22Rv1 (cell line): ENCODE results near the gene TENT5C.

Source experiments
- H3K27ac ChIP-seq: fragments of 450-650 bp; 2 replicates; pipeline ENCODE4 v1.5.1; 2017
- CTCF ChIP-seq: fragments of 450-650 bp; IDR thresholded peaks from 2 replicates; pipeline ENCODE4 v1.5.1; 2017; ENCODE audit warnings: mild to moderate bottlenecking
- ZFX ChIP-seq: fragments of 450-650 bp; IDR thresholded peaks from 2 replicates; pipeline ENCODE4 v1.6.1; 2017; ENCODE audit warnings: antibody characterized with exemption, borderline replicate concordance

The TENT5C gene

GRCh38 chr1:117631359-117632160 lies 25.7 kb downstream of the TENT5C start:
- TF ChIP-seq CTCF (no peak), ZFX (no peak)
- no peak overlapping the region for H3K27ac ChIP-seq

GRCh38 chr1:117632269-117633067 lies 26.6 kb downstream of the TENT5C start:
- H3K27ac ChIP-seq, result no peak overlapping the region
- no peak for TF ChIP-seq ZFX
- TF ChIP-seq CTCF, result no peak

GRCh38 chr1:117633068-117633345 lies 27.2 kb downstream of the TENT5C start:
- no peak for TF ChIP-seq CTCF
- no peak for TF ChIP-seq ZFX
- no peak overlapping the region for H3K27ac ChIP-seq

- H3K27ac ChIP-seq, result no peak overlapping the region
- TF ChIP-seq ZFX (no peak), CTCF (no peak)
Measured at GRCh38 chr1:117633423-117633822, 27.6 kb downstream of the TENT5C start.

GRCh38 chr1:117633936-117634335 lies 28.1 kb downstream of the TENT5C start:
- no peak for TF ChIP-seq ZFX
- H3K27ac ChIP-seq, result no peak overlapping the region

GRCh38 chr1:117634631-117635030 lies 28.8 kb downstream of the TENT5C start:
- TF ChIP-seq ZFX, result no peak
- no peak for TF ChIP-seq CTCF
- H3K27ac ChIP-seq, result no peak overlapping the region

- H3K27ac ChIP-seq, result no peak overlapping the region
- TF ChIP-seq CTCF (no peak), ZFX (no peak)
Measured at GRCh38 chr1:117635805-117636204, 30.0 kb downstream of the TENT5C start.
